H1 (cell line): Measurements from ENCODE around the gene ADRM1. TPM values are rescaled to one million over a fixed set of nuclear protein-coding genes. Genes with fewer than 3 reads are reported as not detected.

ENCODE experiments used
- CTCF ChIA-PET: fragments of 300-600 bp; sonication (Branson Sonifier 250); formaldehyde crosslinking; loops from one replicate; lab custom pipeline; 2021; ENCODE audit not compliant: partially characterized antibody; lab: Charles Lee
- POLR2A ChIA-PET: fragments of 300-600 bp; sonication (Branson Sonifier 250); formaldehyde crosslinking; loops from one replicate; lab custom pipeline; 2021; ENCODE audit warnings: inconsistent platforms; ENCODE audit not compliant: partially characterized antibody; lab: Charles Lee
- DNase-seq, 2 experiments: peaks; one replicate each; pipeline versions ENCODE4 v3.0.0 to v3.0.0-alpha.2; 2010 to 2022; ENCODE audit warnings: low spot score in 2 of 2, low read depth in 1 of 2, mixed read lengths in 1 of 2
- FAIRE-seq: peaks from 2 replicates; lab custom pipeline; 2011; peaks lifted over from hg19 to GRCh38; lab: Jason Lieb, UNC
- H2AFZ ChIP-seq: 2 replicates; pipeline ENCODE4 v1.8.1; 2012; ENCODE audit warnings: low read length, inconsistent platforms
- H2AK5ac ChIP-seq: 2 replicates; pipeline ENCODE4 v1.6.1; 2013; ENCODE audit warnings: low read depth, low read length
- H2BK120ac ChIP-seq: replicated peaks from 2 replicates; pipeline ENCODE3; 2013; ENCODE audit warnings: low read depth, low read length, inconsistent platforms
- H2BK12ac ChIP-seq: 2 replicates; pipeline ENCODE4 v1.6.1; 2013; ENCODE audit warnings: low read depth, low read length
- H2BK15ac ChIP-seq: 2 replicates; pipeline ENCODE4 v1.6.1; 2013; ENCODE audit warnings: low read length
- H2BK20ac ChIP-seq: 2 replicates; pipeline ENCODE4 v1.6.1; 2013; ENCODE audit warnings: low read length
- H2BK5ac ChIP-seq: 2 replicates; pipeline ENCODE4 v1.6.1; 2013; ENCODE audit warnings: low read depth, low read length
- H3K14ac ChIP-seq: 2 replicates; pipeline ENCODE4 v1.6.1; 2013; ENCODE audit warnings: inconsistent platforms; ENCODE audit not compliant: insufficient read length
- H3K18ac ChIP-seq: 2 replicates; pipeline ENCODE4 v1.6.1; 2013; ENCODE audit warnings: low read length; ENCODE audit errors: extremely low read depth
- H3K23ac ChIP-seq: 2 replicates; pipeline ENCODE4 v1.6.1; 2013; ENCODE audit warnings: inconsistent platforms; ENCODE audit not compliant: insufficient read length
- H3K23me2 ChIP-seq: 2 replicates; pipeline ENCODE4 v1.6.1; 2013; ENCODE audit warnings: low read depth, low read length
- H3K27ac ChIP-seq: 2 replicates; pipeline ENCODE4 v1.6.1; 2011; ENCODE audit warnings: low read depth, low read length, inconsistent platforms
- H3K27me3 ChIP-seq, 4 experiments: replicated peaks in 1 of 4; 1 replicate in 1 of 4; 2 replicates in 3 of 4; pipeline versions ENCODE4 v1.6.1 to v1.8.1; 2011 to 2013; ENCODE audit warnings: low read length in 3 of 4, mild to moderate bottlenecking in 3 of 4, inconsistent platforms in 2 of 4, mixed read lengths in 2 of 4, moderate library complexity in 1 of 4; ENCODE audit not compliant: control insufficient read depth in 3 of 4, insufficient read depth in 3 of 4; ENCODE audit errors: extremely low read depth in 1 of 4
- H3K36me3 ChIP-seq, 4 experiments: 2 replicates each; pipeline versions ENCODE4 v1.6.1 to v1.8.1; 2011 to 2013; ENCODE audit warnings: mild to moderate bottlenecking in 4 of 4, low read length in 3 of 4, moderate library complexity in 2 of 4, control low read depth in 1 of 4, inconsistent platforms in 1 of 4; ENCODE audit not compliant: insufficient read depth in 4 of 4, control insufficient read depth in 2 of 4
- H3K4ac ChIP-seq: replicated peaks from 2 replicates; pipeline ENCODE3; 2013; ENCODE audit warnings: low read length, low read depth, mixed read lengths, inconsistent platforms; ENCODE audit not compliant: insufficient read length
- H3K4me1 ChIP-seq, 4 experiments: replicated peaks in 1 of 4; 1 replicate in 1 of 4; 2 replicates in 3 of 4; pipeline versions ENCODE4 v1.6.1 to v1.8.1; 2011 to 2013; ENCODE audit warnings: low read length in 3 of 4, inconsistent platforms in 2 of 4, mixed read lengths in 1 of 4; ENCODE audit not compliant: insufficient read depth in 4 of 4, control insufficient read depth in 3 of 4
- H3K4me2 ChIP-seq, 2 experiments: 2 replicates each; pipeline versions ENCODE4 v1.6.1 to v1.8.1; 2011 to 2013; ENCODE audit warnings: low read depth in 2 of 2, low read length in 2 of 2, control low read depth in 1 of 2, inconsistent platforms in 1 of 2, mild to moderate bottlenecking in 1 of 2; ENCODE audit not compliant: insufficient read depth in 1 of 2
- H3K4me3 ChIP-seq, 4 experiments: fragments of 200-600, 300-600 bp in 1 of 4; sonication (generic), shearing (Covaris generic), sonication (Bioruptor Twin) in 1 of 4; 2 replicates each; pipeline versions ENCODE4 v1.5.1 to v1.8.1; 2011 to 2016; ENCODE audit warnings: low read length in 4 of 4, low read depth in 3 of 4, control low read depth in 2 of 4, inconsistent platforms in 2 of 4, mild to moderate bottlenecking in 2 of 4, mixed read lengths in 1 of 4, moderate library complexity in 1 of 4; ENCODE audit not compliant: insufficient read depth in 2 of 4; ENCODE audit errors: extremely low read depth in 1 of 4
- H3K56ac ChIP-seq: replicated peaks from 2 replicates; pipeline ENCODE3; 2013; ENCODE audit warnings: low read depth, mild to moderate bottlenecking, mixed read lengths, low read length, inconsistent platforms; ENCODE audit not compliant: insufficient read length
- H3K79me1 ChIP-seq: 2 replicates; pipeline ENCODE4 v1.6.1; 2013; ENCODE audit warnings: low read depth, low read length, control low read depth
- H3K79me2 ChIP-seq, 2 experiments: 2 replicates each; pipeline versions ENCODE4 v1.6.1 to v1.8.1; 2012 to 2013; ENCODE audit warnings: low read length in 2 of 2, mild to moderate bottlenecking in 2 of 2, inconsistent platforms in 1 of 2; ENCODE audit not compliant: insufficient read depth in 2 of 2, control insufficient read depth in 1 of 2
- H3K9ac ChIP-seq, 4 experiments: replicated peaks in 1 of 4; 1 replicate in 1 of 4; 2 replicates in 3 of 4; pipeline versions ENCODE4 v1.6.1 to v1.8.1; 2011 to 2013; ENCODE audit warnings: low read depth in 3 of 4, low read length in 3 of 4, control low read depth in 2 of 4, mild to moderate bottlenecking in 2 of 4, moderate library complexity in 2 of 4, inconsistent platforms in 1 of 4; ENCODE audit errors: extremely low read depth in 1 of 4
- H3K9me3 ChIP-seq, 2 experiments: 2 replicates each; pipeline versions ENCODE4 v1.6.1 to v1.8.1; 2012 to 2013; ENCODE audit warnings: mild to moderate bottlenecking in 2 of 2, moderate library complexity in 2 of 2, control low read depth in 1 of 2, inconsistent platforms in 1 of 2, low read depth in 1 of 2, low read length in 1 of 2, mixed read lengths in 1 of 2; ENCODE audit not compliant: insufficient read depth in 2 of 2
- H4K20me1 ChIP-seq, 2 experiments: replicated peaks in 1 of 2; 2 replicates each; pipeline versions ENCODE3 to v1.8.1; 2011 to 2013; ENCODE audit warnings: inconsistent platforms in 2 of 2, low read length in 2 of 2, mild to moderate bottlenecking in 1 of 2; ENCODE audit not compliant: insufficient read depth in 2 of 2, control insufficient read depth in 1 of 2
- H4K5ac ChIP-seq: 2 replicates; pipeline ENCODE4 v1.6.1; 2013; ENCODE audit warnings: low read length, low read depth, mixed read lengths, inconsistent platforms; ENCODE audit not compliant: insufficient read length
- H4K8ac ChIP-seq: 2 replicates; pipeline ENCODE4 v1.8.0; 2013; ENCODE audit warnings: mild to moderate bottlenecking, moderate library complexity, low read length, inconsistent platforms; ENCODE audit not compliant: insufficient read depth; ENCODE audit errors: extremely low read depth
- H4K91ac ChIP-seq: replicated peaks from 2 replicates; pipeline ENCODE3; 2013; ENCODE audit warnings: low read length, mixed read lengths, inconsistent platforms; ENCODE audit not compliant: insufficient read length
- HDAC6 ChIP-seq: IDR thresholded peaks from one replicate; pipeline ENCODE4 v1.7.1; 2012; ENCODE audit warnings: low read depth, mild to moderate bottlenecking, inconsistent platforms, low read length, moderate library complexity
- WGBS, 2 experiments: shearing (Covaris generic) in 1 of 2; methylation state at CpG; one replicate each; pipeline versions ENCODE4 v1.1.6 to v1.1.7; 2013 to 2015; ENCODE audit warnings: low lambda C conversion rate in 2 of 2, mixed read lengths in 2 of 2, inconsistent platforms in 1 of 2, low coverage in 1 of 2, missing lambda C conversion rate in 1 of 2; ENCODE audit not compliant: insufficient replicate concordance in 2 of 2, insufficient coverage in 1 of 2, insufficient read length in 1 of 2; ENCODE audit errors: extremely low coverage in 1 of 2, missing lambda C conversion rate in 1 of 2; 5-methylcytosine and 5-hydroxymethylcytosine counted together
- polyA plus RNA-seq, 7 experiments: library from polyadenylated mRNA; depleted of rRNA in 3 of 7; stranded (reverse) in 5 of 7; unstranded in 2 of 7; fragments of >200 nt in 5 of 7; fragments of 200-250 nt in 2 of 7; gene quantifications; 1 replicate in 5 of 7; 2 replicates in 1 of 7; 4 replicates in 1 of 7; pipeline versions ENCODE4 v1.2.1 to v1.2.3, GENCODE V29; 2011 to 2013; ENCODE audit warnings: missing spikeins in 2 of 7, mixed read lengths in 2 of 7
- total RNA-seq: library from RNA; stranded (reverse); fragmentation: NEBNext Ultra II Directional; extraction: Animal tissue kit (Norgen Biotek cat#: 25700); gene quantifications from 2 replicates; pipeline ENCODE4 v1.2.1, GENCODE V29; 2021

The ADRM1 gene
- total and polyA plus RNA-seq, 2 of the 8 experiments (the other 6 are each of a cell fraction or from before 2014, with no cell fraction given) = 126 to 214 TPM

DNA sequence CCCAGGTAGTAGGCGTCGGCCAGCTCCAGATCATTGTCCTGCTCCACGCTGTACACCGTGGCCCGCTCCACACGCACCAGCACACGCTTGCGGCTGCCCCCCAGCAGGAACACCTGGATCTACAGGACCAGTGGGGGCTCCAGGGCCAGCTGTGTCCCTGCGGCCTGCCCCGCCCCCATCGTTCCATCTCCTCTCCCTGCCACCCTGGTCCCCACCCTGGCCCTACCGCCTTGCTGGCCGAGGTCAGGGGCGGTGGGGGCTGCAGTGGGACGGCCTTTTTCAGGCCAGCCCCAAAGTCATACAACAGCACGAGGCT is 9.8 kb downstream of the ADRM1 start:
- no peak overlapping the region for H4K5ac ChIP-seq
- no peaks in the 10 kb centered on the region for H3K27me3 ChIP-seq
- peaks cover 4 to 20% of the 10 kb centered on the region in 2 experiments for H4K20me1 ChIP-seq
- H3K79me2 ChIP-seq = no peaks in the 10 kb centered on the region; a peak in 1 of 4 replicates
- ChIA-PET CTCF (interaction anchor here (1.2 to 1.7 kb wide), 4 partner anchors 11 to 70 kb away, joined by 3 to 4 read pairs (median 4); no protein-coding TSS in a partner anchor), POLR2A (interaction anchor here (1.0 to 11.7 kb wide), 3 partner anchors 9 to 76 kb away, joined by 5 to 151 read pairs (median 96); partner anchors contain the start of gene RPS21)
- H3K4me1 ChIP-seq = no peaks in the 10 kb centered on the region
- H4K91ac ChIP-seq = no peak overlapping the region
- H3K36me3 ChIP-seq = peaks cover 46 to 97% (median 79%) of the 10 kb centered on the region in 4 experiments
- H3K4me2 ChIP-seq = no peak overlapping the region
- H4K8ac ChIP-seq = no peak overlapping the region
- DNase-seq (no peak), FAIRE-seq (no peak)
- H3K56ac ChIP-seq = no peak overlapping the region
- H2BK12ac ChIP-seq = no peak overlapping the region
- H2BK20ac ChIP-seq = no peak overlapping the region
- H2AK5ac ChIP-seq = no peak overlapping the region
- peaks cover 0 to 11% of the 10 kb centered on the region in 2 experiments; a peak in 2 of 4 replicates for H3K9me3 ChIP-seq
- no peak overlapping the region for H2BK15ac ChIP-seq
- no peaks in the 10 kb centered on the region for H3K79me1 ChIP-seq
- no peak overlapping the region for H3K9ac ChIP-seq
- TF ChIP-seq HDAC6 = no peak
- no peak overlapping the region for H2AFZ ChIP-seq
- no peak overlapping the region for H3K4me3 ChIP-seq
- no peak overlapping the region for H3K14ac ChIP-seq
- WGBS, 2 experiments = 88% methylated on average over 8 of the region's 16 CpGs; no CpG with 5 or more reads in 1 of the 2 experiments
- no peak overlapping the region for H2BK5ac ChIP-seq
- H3K23ac ChIP-seq = no peak overlapping the region
- no peak overlapping the region for H3K18ac ChIP-seq
- H3K27ac ChIP-seq = no peak overlapping the region
- H3K23me2 ChIP-seq = no peaks in the 10 kb centered on the region
- H2BK120ac ChIP-seq = no peak overlapping the region
- H3K4ac ChIP-seq = no peak overlapping the region
